ENCODE measurements around the gene TARP.
"Not testable (repeated sequence)": the region's sequence is repeated elsewhere in the genome, so short reads cannot be mapped to it uniquely, and the experiment has no call there.

Gene TARP

GRCh38 chr7:38269704-38270346, 3.6 kb downstream of the TARP start:
- CTCF ChIA-PET; ATAC-seq; RAD21 ChIA-PET (ENCODE audit: low non-redundant PET in 1 of 2, low total read pairs in 2 of 2, uncharacterized antibody in 2 of 2, unreplicated experiment in 2 of 2); H3K9ac ChIP-seq (ENCODE audit: low read length); BruUV-seq (replicated peaks); H3K27me3 ChIP-seq (ENCODE audit: insufficient read depth, low read length); POLR2A ChIA-PET; H2AFZ ChIP-seq (ENCODE audit: low read depth, low read length, poor library complexity, severe bottlenecking); H3K4me1 ChIP-seq (ENCODE audit: control insufficient read depth in 1 of 2, insufficient read depth in 2 of 2, low read length in 2 of 2); H3K4me3 ChIP-seq (replicated peaks in 1 of 2; ENCODE audit: low read depth in 1 of 2, low read length in 2 of 2); H3K36me3 ChIP-seq (ENCODE audit: control insufficient read depth in 1 of 2, insufficient read depth in 2 of 2, low read length in 2 of 2); H4K20me1 ChIP-seq (ENCODE audit: insufficient read depth); intact Hi-C loops (cut with micrococcal nuclease); H3K79me2 ChIP-seq (ENCODE audit: insufficient read depth, low read length); H3K27ac ChIP-seq (ENCODE audit: low read depth, low read length); DNase-seq (ENCODE audit: low read depth, low spot score); H3K9me3 ChIP-seq (ENCODE audit: control insufficient read depth in 1 of 2, insufficient read depth in 1 of 2, low read depth in 1 of 2, low read length in 2 of 2); H3K9me2 ChIP-seq (ENCODE audit: insufficient read depth); H3K4me2 ChIP-seq (ENCODE audit: low read length): not testable (repeated sequence)

- H3K27ac ChIP-seq (ENCODE audit: low read depth, low read length); H3K9me3 ChIP-seq (ENCODE audit: control insufficient read depth in 1 of 2, insufficient read depth in 1 of 2, low read depth in 1 of 2, low read length in 2 of 2); H3K4me2 ChIP-seq (ENCODE audit: low read length); H2AFZ ChIP-seq (ENCODE audit: low read depth, low read length, poor library complexity, severe bottlenecking); ATAC-seq; RAD21 ChIA-PET (ENCODE audit: low non-redundant PET in 1 of 2, low total read pairs in 2 of 2, uncharacterized antibody in 2 of 2, unreplicated experiment in 2 of 2); H3K4me1 ChIP-seq (ENCODE audit: control insufficient read depth in 1 of 2, insufficient read depth in 2 of 2, low read length in 2 of 2); CTCF ChIA-PET; DNase-seq (ENCODE audit: low read depth, low spot score); H3K36me3 ChIP-seq (ENCODE audit: control insufficient read depth in 1 of 2, insufficient read depth in 2 of 2, low read length in 2 of 2); H3K9me2 ChIP-seq (ENCODE audit: insufficient read depth); H4K20me1 ChIP-seq (ENCODE audit: insufficient read depth); BruUV-seq (replicated peaks); H3K9ac ChIP-seq (ENCODE audit: low read length); H3K79me2 ChIP-seq (ENCODE audit: insufficient read depth, low read length); intact Hi-C loops (cut with micrococcal nuclease); H3K4me3 ChIP-seq (replicated peaks in 1 of 2; ENCODE audit: low read depth in 1 of 2, low read length in 2 of 2); POLR2A ChIA-PET: not testable (repeated sequence)
- peaks cover 17% of the 10 kb centered on the region for H3K27me3 ChIP-seq (ENCODE audit: insufficient read depth, low read length)
Measured at GRCh38 chr7:38265958-38266357, 7.5 kb downstream of the TARP start.

GRCh38 chr7:38264602-38265001, 8.8 kb downstream of the TARP start:
- H3K9ac ChIP-seq (ENCODE audit: low read length); intact Hi-C loops (cut with micrococcal nuclease); H3K4me3 ChIP-seq (replicated peaks in 1 of 2; ENCODE audit: low read depth in 1 of 2, low read length in 2 of 2); RAD21 ChIA-PET (ENCODE audit: low non-redundant PET in 1 of 2, low total read pairs in 2 of 2, uncharacterized antibody in 2 of 2, unreplicated experiment in 2 of 2); H3K4me2 ChIP-seq (ENCODE audit: low read length); H3K79me2 ChIP-seq (ENCODE audit: insufficient read depth, low read length); BruUV-seq (replicated peaks); CTCF ChIA-PET; H2AFZ ChIP-seq (ENCODE audit: low read depth, low read length, poor library complexity, severe bottlenecking); ATAC-seq; DNase-seq (ENCODE audit: low read depth, low spot score); H3K27ac ChIP-seq (ENCODE audit: low read depth, low read length); H3K4me1 ChIP-seq (ENCODE audit: control insufficient read depth in 1 of 2, insufficient read depth in 2 of 2, low read length in 2 of 2); H4K20me1 ChIP-seq (ENCODE audit: insufficient read depth); POLR2A ChIA-PET; H3K9me2 ChIP-seq (ENCODE audit: insufficient read depth); H3K9me3 ChIP-seq (ENCODE audit: control insufficient read depth in 1 of 2, insufficient read depth in 1 of 2, low read depth in 1 of 2, low read length in 2 of 2); H3K36me3 ChIP-seq (ENCODE audit: control insufficient read depth in 1 of 2, insufficient read depth in 2 of 2, low read length in 2 of 2): not testable (repeated sequence)
- peaks cover 20% of the 10 kb centered on the region for H3K27me3 ChIP-seq (ENCODE audit: insufficient read depth, low read length)

GRCh38 chr7:38263274-38263673, 10.2 kb downstream of the TARP start:
- H3K27ac ChIP-seq (ENCODE audit: low read depth, low read length); ATAC-seq; intact Hi-C loops (cut with micrococcal nuclease); H3K4me1 ChIP-seq (ENCODE audit: control insufficient read depth in 1 of 2, insufficient read depth in 2 of 2, low read length in 2 of 2); H3K36me3 ChIP-seq (ENCODE audit: control insufficient read depth in 1 of 2, insufficient read depth in 2 of 2, low read length in 2 of 2); POLR2A ChIA-PET; CTCF ChIA-PET; H3K79me2 ChIP-seq (ENCODE audit: insufficient read depth, low read length); DNase-seq (ENCODE audit: low read depth, low spot score); H3K9me2 ChIP-seq (ENCODE audit: insufficient read depth); H4K20me1 ChIP-seq (ENCODE audit: insufficient read depth); BruUV-seq (replicated peaks); H3K4me2 ChIP-seq (ENCODE audit: low read length); H2AFZ ChIP-seq (ENCODE audit: low read depth, low read length, poor library complexity, severe bottlenecking); RAD21 ChIA-PET (ENCODE audit: low non-redundant PET in 1 of 2, low total read pairs in 2 of 2, uncharacterized antibody in 2 of 2, unreplicated experiment in 2 of 2); H3K9me3 ChIP-seq (ENCODE audit: control insufficient read depth in 1 of 2, insufficient read depth in 1 of 2, low read depth in 1 of 2, low read length in 2 of 2); H3K9ac ChIP-seq (ENCODE audit: low read length); H3K4me3 ChIP-seq (replicated peaks in 1 of 2; ENCODE audit: low read depth in 1 of 2, low read length in 2 of 2): not testable (repeated sequence)
- peaks cover 20% of the 10 kb centered on the region for H3K27me3 ChIP-seq (ENCODE audit: insufficient read depth, low read length)
